WTC11 (cell line): Measurements from ENCODE around the gene SPATA12. TPM values are rescaled to one million over a fixed set of nuclear protein-coding genes. Genes with fewer than 3 reads are reported as not detected.
A peak's percentile ranks its signal among the peaks of the same experiment; 100 is the strongest.

Experiments
- ATAC-seq: fragments of 200-7000 bp; cut with Tn5 transposase; 2 replicates; pipeline ENCODE4 v1.10.0; 2021; ENCODE audit warnings: mild to moderate bottlenecking, moderate library complexity
- CTCF ChIA-PET: fragments of 300-600 bp; sonication (Branson Sonifier 250); formaldehyde crosslinking; loops from one replicate; lab custom pipeline; 2021; ENCODE audit warnings: antibody characterized with exemption; lab: Charles Lee
- POLR2A ChIA-PET: fragments of 350-600 bp; sonication (Branson Sonifier 250); formaldehyde crosslinking; loops from one replicate; lab custom pipeline; 2021; ENCODE audit warnings: antibody characterized with exemption; lab: Charles Lee
- DNase-seq: peaks from one replicate; pipeline ENCODE4 v3.0.0; 2021; ENCODE audit warnings: low spot score
- H3K27ac Mint-ChIP-seq: 2 replicates; pipeline ENCODE4 v1.8.0; 2021; ENCODE audit warnings: mixed read lengths
- H3K27me3 Mint-ChIP-seq: 2 replicates; pipeline ENCODE4 v1.8.0; 2021; ENCODE audit warnings: low read depth, mild to moderate bottlenecking, moderate library complexity, mixed read lengths
- H3K36me3 Mint-ChIP-seq: 2 replicates; pipeline ENCODE4 v1.8.0; 2021; ENCODE audit warnings: mixed read lengths
- H3K4me1 Mint-ChIP-seq: 2 replicates; pipeline ENCODE4 v1.8.0; 2022; ENCODE audit warnings: mixed read lengths
- H3K4me3 Mint-ChIP-seq: 2 replicates; pipeline ENCODE4 v1.8.0; 2021; ENCODE audit warnings: mild to moderate bottlenecking, moderate library complexity, mixed read lengths
- H3K9me3 Mint-ChIP-seq: 2 replicates; pipeline ENCODE4 v1.8.0; 2021; ENCODE audit warnings: mixed read lengths
- CREM ChIP-seq: sonication (generic); formaldehyde crosslinking; IDR thresholded peaks from 2 replicates; pipeline ENCODE4 v1.8.1; 2022; ENCODE audit warnings: mild to moderate bottlenecking, missing genetic modification reagents, moderate library complexity
- ELF4 ChIP-seq: sonication (generic); formaldehyde crosslinking; IDR thresholded peaks from 2 replicates; pipeline ENCODE4 v1.8.1; 2022; ENCODE audit warnings: low read depth, mild to moderate bottlenecking, moderate library complexity, missing genetic modification reagents
- ERG ChIP-seq: fragments of 250-450 bp; sonication (Bioruptor Pico); IDR thresholded peaks from 2 replicates; pipeline ENCODE4 v1.8.0; 2021; ENCODE audit warnings: mild to moderate bottlenecking
- FOXJ3 ChIP-seq: sonication (generic); formaldehyde crosslinking; IDR thresholded peaks from 2 replicates; pipeline ENCODE4 v1.9.0; 2021; ENCODE audit warnings: missing genetic modification reagents, mild to moderate bottlenecking, borderline replicate concordance
- FOXP4 ChIP-seq: sonication (generic); formaldehyde crosslinking; IDR thresholded peaks from 2 replicates; pipeline ENCODE4 v1.8.0; 2022; ENCODE audit warnings: mild to moderate bottlenecking, missing genetic modification reagents
- KAT7 ChIP-seq: sonication (generic); formaldehyde crosslinking; IDR thresholded peaks from 2 replicates; pipeline ENCODE4 v1.8.1; 2023; ENCODE audit warnings: missing genetic modification reagents, mild to moderate bottlenecking, borderline replicate concordance
- NFATC4 ChIP-seq: fragments of 250-450 bp; sonication (Bioruptor Pico); IDR thresholded peaks from 2 replicates; pipeline ENCODE4 v1.9.0; 2021; ENCODE audit warnings: mild to moderate bottlenecking
- PRRX2 ChIP-seq: fragments of 250-450 bp; sonication (Bioruptor Pico); IDR thresholded peaks from 2 replicates; pipeline ENCODE4 v1.8.0; 2021; ENCODE audit warnings: mild to moderate bottlenecking
- TEAD4 ChIP-seq: sonication (generic); formaldehyde crosslinking; IDR thresholded peaks from 2 replicates; pipeline ENCODE4 v1.8.0; 2022; ENCODE audit warnings: mild to moderate bottlenecking, missing genetic modification reagents
- TP53 ChIP-seq: sonication (generic); formaldehyde crosslinking; IDR thresholded peaks from 2 replicates; pipeline ENCODE4 v1.8.1; 2023; ENCODE audit warnings: mild to moderate bottlenecking, missing genetic modification reagents
- ZBTB43 ChIP-seq: sonication (generic); formaldehyde crosslinking; IDR thresholded peaks from 2 replicates; pipeline ENCODE4 v1.8.1; 2023; ENCODE audit warnings: mild to moderate bottlenecking, missing genetic modification reagents
- ZNF121 ChIP-seq: sonication (generic); formaldehyde crosslinking; IDR thresholded peaks from 2 replicates; pipeline ENCODE4 v1.8.0; 2023; ENCODE audit warnings: missing genetic modification reagents
- ZNF219 ChIP-seq: sonication (generic); formaldehyde crosslinking; IDR thresholded peaks from 2 replicates; pipeline ENCODE4 v1.8.0; 2023; ENCODE audit warnings: missing genetic modification reagents, mild to moderate bottlenecking, borderline replicate concordance
- ZNF317 ChIP-seq: sonication (generic); formaldehyde crosslinking; IDR thresholded peaks from 2 replicates; pipeline ENCODE4 v1.8.1; 2023; ENCODE audit warnings: low read depth, mild to moderate bottlenecking, moderate library complexity, missing genetic modification reagents, borderline replicate concordance
- ZNF423 ChIP-seq: fragments of 250-450 bp; sonication (Bioruptor Pico); IDR thresholded peaks from 2 replicates; pipeline ENCODE4 v2.1.2; 2022; ENCODE audit warnings: mild to moderate bottlenecking, moderate library complexity
- ZNF425 ChIP-seq: fragments of 250-450 bp; sonication (Bioruptor Pico); conservative IDR thresholded peaks from 2 replicates; pipeline ENCODE4 v1.9.0; 2021; ENCODE audit warnings: mild to moderate bottlenecking
- total RNA-seq: library from RNA; stranded (reverse); gene quantifications from 3 replicates; pipeline ENCODE4 v1.2.3, GENCODE V29; 2021
- TF ChIP-seq, protein P1 (sequence below): sonication (generic); formaldehyde crosslinking; IDR thresholded peaks from 2 replicates; pipeline ENCODE4 v1.8.0; 2022; ENCODE audit warnings: mild to moderate bottlenecking, missing genetic modification reagents
- TF ChIP-seq, protein P2 (sequence below): sonication (generic); formaldehyde crosslinking; IDR thresholded peaks from 2 replicates; pipeline ENCODE4 v1.8.1; 2023; ENCODE audit warnings: mild to moderate bottlenecking, missing genetic modification reagents, moderate library complexity
- TF ChIP-seq, protein P3 (sequence below): fragments of 250-450 bp; sonication (Bioruptor Pico); IDR thresholded peaks from 2 replicates; pipeline ENCODE4 v1.9.0; 2021; ENCODE audit warnings: moderate library complexity, mild to moderate bottlenecking, inconsistent platforms, borderline replicate concordance
- TF ChIP-seq, protein P4 (sequence below): sonication (generic); formaldehyde crosslinking; IDR thresholded peaks from 2 replicates; pipeline ENCODE4 v1.8.1; 2022; ENCODE audit warnings: mild to moderate bottlenecking, missing genetic modification reagents, moderate library complexity, borderline replicate concordance
- TF ChIP-seq, protein P5 (sequence below): sonication (generic); formaldehyde crosslinking; IDR thresholded peaks from 2 replicates; pipeline ENCODE4 v1.8.1; 2023; ENCODE audit warnings: mild to moderate bottlenecking, missing genetic modification reagents

Gene SPATA12
- total RNA-seq, 1 experiment from 2014 or later = 0.39 TPM

DNA sequence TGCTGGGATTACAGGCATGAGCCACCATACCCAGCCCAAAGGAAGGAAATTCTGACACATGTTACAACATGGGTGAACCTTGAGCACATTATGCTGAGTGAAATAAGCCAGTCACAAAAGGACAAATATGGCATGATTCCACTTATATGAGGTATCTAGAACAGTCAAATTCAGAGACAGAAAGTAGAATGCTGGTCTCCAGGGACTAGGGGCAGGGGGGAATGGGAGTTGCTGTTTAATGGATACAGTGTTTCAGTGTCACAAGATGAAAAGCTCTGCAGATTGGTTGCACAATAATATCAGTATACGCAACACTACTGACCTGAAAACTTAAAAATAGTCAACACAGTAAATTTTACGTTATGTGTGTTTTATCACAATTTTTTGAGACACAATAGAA, 4.1 kb downstream of the SPATA12 start (continued):
- TF ChIP-seq ERG (CRISPR knock-in tag) = no peak
- TF ChIP-seq FOXJ3 (CRISPR knock-in tag) = no peak

- POLR2A ChIA-PET = no interaction called here
- peak; percentile 44 for ATAC-seq
- no peak overlapping the region for H3K27ac Mint-ChIP-seq
- no peaks in the 10 kb centered on the region for H3K27me3 Mint-ChIP-seq
- no peak for TF ChIP-seq FOXP4 (CRISPR knock-in tag)
- TF ChIP-seq, protein P1, sequence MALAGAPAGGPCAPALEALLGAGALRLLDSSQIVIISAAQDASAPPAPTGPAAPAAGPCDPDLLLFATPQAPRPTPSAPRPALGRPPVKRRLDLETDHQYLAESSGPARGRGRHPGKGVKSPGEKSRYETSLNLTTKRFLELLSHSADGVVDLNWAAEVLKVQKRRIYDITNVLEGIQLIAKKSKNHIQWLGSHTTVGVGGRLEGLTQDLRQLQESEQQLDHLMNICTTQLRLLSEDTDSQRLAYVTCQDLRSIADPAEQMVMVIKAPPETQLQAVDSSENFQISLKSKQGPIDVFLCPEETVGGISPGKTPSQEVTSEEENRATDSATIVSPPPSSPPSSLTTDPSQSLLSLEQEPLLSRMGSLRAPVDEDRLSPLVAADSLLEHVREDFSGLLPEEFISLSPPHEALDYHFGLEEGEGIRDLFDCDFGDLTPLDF = no peak
- no peak for TF ChIP-seq ZNF317
- TF ChIP-seq ELF4 = no peak
- no peak for TF ChIP-seq PRRX2 (CRISPR knock-in tag)
- TF ChIP-seq KAT7 (CRISPR knock-in tag) = no peak
- TF ChIP-seq, protein P2, sequence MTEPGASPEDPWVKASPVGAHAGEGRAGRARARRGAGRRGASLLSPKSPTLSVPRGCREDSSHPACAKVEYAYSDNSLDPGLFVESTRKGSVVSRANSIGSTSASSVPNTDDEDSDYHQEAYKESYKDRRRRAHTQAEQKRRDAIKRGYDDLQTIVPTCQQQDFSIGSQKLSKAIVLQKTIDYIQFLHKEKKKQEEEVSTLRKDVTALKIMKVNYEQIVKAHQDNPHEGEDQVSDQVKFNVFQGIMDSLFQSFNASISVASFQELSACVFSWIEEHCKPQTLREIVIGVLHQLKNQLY (CRISPR knock-in tag) = no peak
- TF ChIP-seq ZNF219 (CRISPR knock-in tag) = no peak
- no peak for TF ChIP-seq NFATC4 (CRISPR knock-in tag)
- TF ChIP-seq TP53 (CRISPR knock-in tag) = no peak
- no peak for TF ChIP-seq ZBTB43 (CRISPR knock-in tag)
- TF ChIP-seq TEAD4 (CRISPR knock-in tag) = no peak
- TF ChIP-seq, protein P3, sequence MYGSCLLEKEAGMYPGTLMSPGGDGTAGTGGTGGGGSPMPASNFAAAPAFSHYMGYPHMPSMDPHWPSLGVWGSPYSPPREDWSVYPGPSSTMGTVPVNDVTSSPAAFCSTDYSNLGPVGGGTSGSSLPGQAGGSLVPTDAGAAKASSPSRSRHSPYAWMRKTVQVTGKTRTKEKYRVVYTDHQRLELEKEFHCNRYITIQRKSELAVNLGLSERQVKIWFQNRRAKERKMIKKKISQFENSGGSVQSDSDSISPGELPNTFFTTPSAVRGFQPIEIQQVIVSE (CRISPR knock-in tag) = no peak
- no peak for TF ChIP-seq ZNF423
- TF ChIP-seq ZNF425 (CRISPR knock-in tag) = no peak
- no peak for TF ChIP-seq ZNF121 (CRISPR knock-in tag)
- no peak for TF ChIP-seq CREM
- TF ChIP-seq, protein P4, sequence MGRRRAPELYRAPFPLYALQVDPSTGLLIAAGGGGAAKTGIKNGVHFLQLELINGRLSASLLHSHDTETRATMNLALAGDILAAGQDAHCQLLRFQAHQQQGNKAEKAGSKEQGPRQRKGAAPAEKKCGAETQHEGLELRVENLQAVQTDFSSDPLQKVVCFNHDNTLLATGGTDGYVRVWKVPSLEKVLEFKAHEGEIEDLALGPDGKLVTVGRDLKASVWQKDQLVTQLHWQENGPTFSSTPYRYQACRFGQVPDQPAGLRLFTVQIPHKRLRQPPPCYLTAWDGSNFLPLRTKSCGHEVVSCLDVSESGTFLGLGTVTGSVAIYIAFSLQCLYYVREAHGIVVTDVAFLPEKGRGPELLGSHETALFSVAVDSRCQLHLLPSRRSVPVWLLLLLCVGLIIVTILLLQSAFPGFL (CRISPR knock-in tag) = no peak
- TF ChIP-seq, protein P5, sequence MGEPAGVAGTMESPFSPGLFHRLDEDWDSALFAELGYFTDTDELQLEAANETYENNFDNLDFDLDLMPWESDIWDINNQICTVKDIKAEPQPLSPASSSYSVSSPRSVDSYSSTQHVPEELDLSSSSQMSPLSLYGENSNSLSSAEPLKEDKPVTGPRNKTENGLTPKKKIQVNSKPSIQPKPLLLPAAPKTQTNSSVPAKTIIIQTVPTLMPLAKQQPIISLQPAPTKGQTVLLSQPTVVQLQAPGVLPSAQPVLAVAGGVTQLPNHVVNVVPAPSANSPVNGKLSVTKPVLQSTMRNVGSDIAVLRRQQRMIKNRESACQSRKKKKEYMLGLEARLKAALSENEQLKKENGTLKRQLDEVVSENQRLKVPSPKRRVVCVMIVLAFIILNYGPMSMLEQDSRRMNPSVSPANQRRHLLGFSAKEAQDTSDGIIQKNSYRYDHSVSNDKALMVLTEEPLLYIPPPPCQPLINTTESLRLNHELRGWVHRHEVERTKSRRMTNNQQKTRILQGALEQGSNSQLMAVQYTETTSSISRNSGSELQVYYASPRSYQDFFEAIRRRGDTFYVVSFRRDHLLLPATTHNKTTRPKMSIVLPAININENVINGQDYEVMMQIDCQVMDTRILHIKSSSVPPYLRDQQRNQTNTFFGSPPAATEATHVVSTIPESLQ (CRISPR knock-in tag) = no peak
- H3K9me3 Mint-ChIP-seq = no peaks in the 10 kb centered on the region
- CTCF ChIA-PET = interaction anchor here (0.5 to 1.2 kb wide), 3 partner anchors 69 to 77 kb away, joined by 3 to 4 read pairs (median 3); no protein-coding TSS in a partner anchor
- DNase-seq = no peak
- no peak overlapping the region for H3K4me3 Mint-ChIP-seq
- peaks cover 40% of the 10 kb centered on the region for H3K4me1 Mint-ChIP-seq
- H3K36me3 Mint-ChIP-seq = 0 out of 2 replicates have a peak, but pooled peaks cover 3% of the 10 kb centered on the region
Observed at GRCh38 chr3:57065588-57065987, 5.1 kb downstream of the SPATA12 start.
